Measurements from ENCODE around the gene KCNIP4. TPM values are rescaled to one million over a fixed set of nuclear protein-coding genes. Genes with fewer than 3 reads are reported as not detected.
A peak's percentile ranks its signal among the peaks of the same experiment; 100 is the strongest.

Gene KCNIP4
- total RNA-seq, 3 donors from 2014 or later (not counting 1 experiment from before 2014, with no cell fraction given): not detected

DNA sequence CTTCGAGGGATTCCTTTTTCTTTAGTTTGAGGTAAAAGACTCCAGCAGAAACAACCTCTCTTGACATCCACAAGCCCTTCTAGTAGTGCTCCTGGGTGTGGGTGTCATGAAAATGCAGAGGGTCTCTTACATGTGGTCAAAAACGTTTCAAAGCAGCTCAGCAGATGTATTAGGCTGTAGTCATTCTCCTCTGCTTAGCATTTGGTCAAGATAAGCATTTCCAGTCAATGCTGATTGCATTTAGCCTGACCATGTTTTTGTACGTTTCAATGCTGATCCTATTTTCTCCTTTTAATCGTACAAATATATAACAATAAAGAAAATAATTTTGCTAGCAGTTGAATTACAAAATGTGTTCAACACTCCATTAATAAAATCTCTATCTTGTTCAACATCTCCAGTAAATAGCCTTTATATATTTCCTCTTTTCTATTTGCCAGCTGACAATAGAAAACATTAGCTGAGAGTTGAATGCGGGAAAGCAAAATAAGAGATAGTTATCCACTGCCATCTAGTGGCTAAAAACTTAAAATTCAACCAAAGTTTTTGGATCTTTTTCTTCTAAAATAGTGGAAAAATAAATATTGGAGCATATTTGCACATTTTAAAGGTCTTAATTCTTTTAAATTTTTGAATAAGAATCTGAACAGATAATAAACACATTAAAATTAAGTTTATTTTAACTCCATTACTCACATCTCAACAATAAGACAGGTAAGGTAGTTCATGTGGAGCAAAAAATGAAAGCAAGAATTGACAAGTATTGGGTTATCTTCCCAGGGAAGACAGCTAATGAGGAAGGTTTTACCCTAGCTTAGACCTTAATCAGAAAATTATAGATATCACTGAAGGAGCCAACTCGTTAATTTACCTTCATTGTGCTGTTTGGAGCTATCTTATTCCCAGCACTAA, 1263.5 kb downstream of the KCNIP4 start:
- Histone ChIP-seq H3K4me1 (ENCODE audit: control insufficient read depth, insufficient read depth, low read length) (no peaks in the 10 kb centered on the region), H3K4me3 (ENCODE audit: low read length) (no peak overlapping the region), H3K36me3 (ENCODE audit: control insufficient read depth, insufficient read depth, low read length) (no peaks in the 10 kb centered on the region), H3K27me3 (ENCODE audit: control insufficient read depth, insufficient read depth, low read length) (peaks cover under 1% of the 10 kb centered on the region), H3K27ac (ENCODE audit: low read length) (no peak overlapping the region), H3K9me3 (ENCODE audit: control insufficient read depth, insufficient read depth, low read length) (no peaks in the 10 kb centered on the region)
- peak in 1 of 2 donors; percentile 42 for DNase-seq
- Mint-ChIP-seq H3K27ac (no peak overlapping the region), H3K4me1 (no peaks in the 10 kb centered on the region), H3K27me3 (ENCODE audit: low read depth in 2 of 2) (peaks cover 17 to 37% of the 10 kb centered on the region in 2 donors), H3K9me3 (no peaks in the 10 kb centered on the region), H3K36me3 (no peaks in the 10 kb centered on the region), H3K4me3 (no peak overlapping the region)
- 48% methylated on average over 3 of the region's 6 CpGs for WGBS (ENCODE audit: insufficient coverage)
- ATAC-seq: no peak
- intact Hi-C loops (cut with micrococcal nuclease): loop anchor here (1.0 kb wide), 1 partner anchor 266 kb away; no protein-coding TSS in a partner anchor
- TF ChIP-seq, protein P1, sequence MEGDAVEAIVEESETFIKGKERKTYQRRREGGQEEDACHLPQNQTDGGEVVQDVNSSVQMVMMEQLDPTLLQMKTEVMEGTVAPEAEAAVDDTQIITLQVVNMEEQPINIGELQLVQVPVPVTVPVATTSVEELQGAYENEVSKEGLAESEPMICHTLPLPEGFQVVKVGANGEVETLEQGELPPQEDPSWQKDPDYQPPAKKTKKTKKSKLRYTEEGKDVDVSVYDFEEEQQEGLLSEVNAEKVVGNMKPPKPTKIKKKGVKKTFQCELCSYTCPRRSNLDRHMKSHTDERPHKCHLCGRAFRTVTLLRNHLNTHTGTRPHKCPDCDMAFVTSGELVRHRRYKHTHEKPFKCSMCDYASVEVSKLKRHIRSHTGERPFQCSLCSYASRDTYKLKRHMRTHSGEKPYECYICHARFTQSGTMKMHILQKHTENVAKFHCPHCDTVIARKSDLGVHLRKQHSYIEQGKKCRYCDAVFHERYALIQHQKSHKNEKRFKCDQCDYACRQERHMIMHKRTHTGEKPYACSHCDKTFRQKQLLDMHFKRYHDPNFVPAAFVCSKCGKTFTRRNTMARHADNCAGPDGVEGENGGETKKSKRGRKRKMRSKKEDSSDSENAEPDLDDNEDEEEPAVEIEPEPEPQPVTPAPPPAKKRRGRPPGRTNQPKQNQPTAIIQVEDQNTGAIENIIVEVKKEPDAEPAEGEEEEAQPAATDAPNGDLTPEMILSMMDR (IDR thresholded peaks at IDR 0.05): peak; percentile 78

DNA sequence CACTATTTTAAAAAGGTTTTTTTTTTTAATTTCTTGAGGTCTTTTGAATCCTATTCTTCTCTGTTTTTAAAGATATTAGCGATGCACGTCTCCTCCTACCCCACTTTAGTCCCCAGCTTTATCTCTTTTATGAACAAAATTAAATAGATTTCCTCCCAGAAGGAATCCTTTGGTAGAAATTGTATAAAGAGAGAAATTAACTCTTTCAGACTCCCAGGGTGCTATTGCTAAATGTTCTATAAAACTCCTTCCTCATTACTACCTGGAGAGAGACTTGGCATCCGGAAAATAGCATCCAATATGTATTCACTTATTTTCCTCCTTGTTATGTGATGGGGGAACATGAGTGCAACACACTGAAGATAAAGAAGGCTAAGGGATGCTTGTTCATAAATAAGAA, 1264.8 kb downstream of the KCNIP4 start:
- H3K9me3 Mint-ChIP-seq: no peaks in the 10 kb centered on the region
- H3K4me3 Mint-ChIP-seq: no peak overlapping the region
- H3K4me1 Mint-ChIP-seq: no peaks in the 10 kb centered on the region
- intact Hi-C loops (cut with micrococcal nuclease): no loop called here
- Histone ChIP-seq H3K27me3 (ENCODE audit: control insufficient read depth, insufficient read depth, low read length) (peaks cover 3% of the 10 kb centered on the region), H3K36me3 (ENCODE audit: control insufficient read depth, insufficient read depth, low read length) (no peaks in the 10 kb centered on the region), H3K9me3 (ENCODE audit: control insufficient read depth, insufficient read depth, low read length) (no peaks in the 10 kb centered on the region), H3K27ac (ENCODE audit: low read length) (no peak overlapping the region), H3K4me1 (ENCODE audit: control insufficient read depth, insufficient read depth, low read length) (no peaks in the 10 kb centered on the region), H3K4me3 (ENCODE audit: low read length) (no peak overlapping the region)
- peaks cover 12 to 28% of the 10 kb centered on the region in 2 donors for H3K27me3 Mint-ChIP-seq (ENCODE audit: low read depth in 2 of 2)
- H3K36me3 Mint-ChIP-seq: no peaks in the 10 kb centered on the region
- TF ChIP-seq, protein P1 (IDR thresholded peaks at IDR 0.05): no peak
- no peak overlapping the region for H3K27ac Mint-ChIP-seq
- ATAC-seq (no peak), DNase-seq (no peak)
- WGBS (ENCODE audit: insufficient coverage): no CpG with 5 or more reads among the region's 3 CpGs

DNA sequence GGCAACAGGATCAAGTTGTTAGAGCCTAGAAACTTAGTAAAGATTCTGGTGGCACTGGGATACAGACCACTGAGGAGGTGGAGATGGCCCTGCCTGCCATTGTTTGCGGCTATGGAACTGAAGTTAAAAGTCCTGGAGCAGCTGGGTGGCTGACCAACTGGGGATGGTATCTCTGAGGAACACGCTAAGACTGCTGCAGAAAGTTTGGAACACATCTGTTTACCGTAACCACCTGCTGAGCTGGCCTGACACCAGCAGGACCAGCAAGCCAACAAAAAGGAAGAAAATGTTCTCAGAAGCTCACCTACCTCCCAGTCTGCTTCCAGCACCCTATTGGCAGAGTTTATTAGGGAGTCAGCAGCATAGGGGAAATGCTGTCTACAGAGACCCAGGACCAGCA, 1265.7 kb downstream of the KCNIP4 start:
- H3K4me3 ChIP-seq (ENCODE audit: low read length): no peak overlapping the region
- H3K27ac ChIP-seq (ENCODE audit: low read length): no peak overlapping the region
- Mint-ChIP-seq H3K27me3 (ENCODE audit: low read depth in 2 of 2) (peaks cover 12 to 27% of the 10 kb centered on the region in 2 donors), H3K9me3 (no peaks in the 10 kb centered on the region), H3K4me3 (no peak overlapping the region), H3K4me1 (no peaks in the 10 kb centered on the region), H3K27ac (no peak overlapping the region), H3K36me3 (no peaks in the 10 kb centered on the region)
- H3K27me3 ChIP-seq (ENCODE audit: control insufficient read depth, insufficient read depth, low read length): peaks cover 3% of the 10 kb centered on the region
- 92% methylated on average over 3 of the region's 3 CpGs for WGBS (ENCODE audit: insufficient coverage)
- TF ChIP-seq, protein P1 (IDR thresholded peaks at IDR 0.05): no peak
- no peaks in the 10 kb centered on the region for H3K9me3 ChIP-seq (ENCODE audit: control insufficient read depth, insufficient read depth, low read length)
- H3K36me3 ChIP-seq (ENCODE audit: control insufficient read depth, insufficient read depth, low read length): no peaks in the 10 kb centered on the region
- intact Hi-C loops (cut with micrococcal nuclease): no loop called here
- DNase-seq: no peak
- no peak for ATAC-seq
- no peaks in the 10 kb centered on the region for H3K4me1 ChIP-seq (ENCODE audit: control insufficient read depth, insufficient read depth, low read length)
